Measurements from ENCODE around the gene AAK1. TPM values are rescaled to one million over a fixed set of nuclear protein-coding genes. Genes with fewer than 3 reads are reported as not detected.

Gene AAK1
- polyA plus RNA-seq, 1 of the 3 experiments (the other 2 are of a cell fraction): 13.4 TPM

DNA sequence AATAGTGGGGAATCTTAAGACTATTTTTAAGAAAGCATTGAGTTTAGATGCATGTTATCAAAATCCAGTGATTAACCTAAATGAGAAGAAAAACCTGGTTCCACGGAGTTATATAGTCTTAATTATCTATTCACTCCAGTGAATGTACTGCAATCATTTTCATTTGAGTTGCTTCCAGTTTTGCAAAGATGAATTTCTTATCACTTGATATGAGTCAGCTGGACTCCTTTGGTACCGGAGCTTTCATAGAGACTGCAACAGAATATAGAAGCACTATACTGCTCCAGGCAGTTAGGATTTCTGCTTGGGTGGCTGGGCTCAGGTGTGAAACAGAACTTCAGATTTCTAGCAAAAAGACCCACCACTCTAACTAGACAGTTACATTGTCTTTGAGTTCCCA lies 114.1 kb downstream of the AAK1 start (continued):
- TF ChIP-seq ZBTB33 (IDR thresholded peaks at IDR 0.05; ENCODE audit: borderline replicate concordance, low read depth): no peak
- TF ChIP-seq RFX5 (IDR thresholded peaks at IDR 0.05; ENCODE audit: low read length): no peak
- TF ChIP-seq EZH2phosphoT487 (IDR thresholded peaks at IDR 0.05; ENCODE audit: borderline replicate concordance, low read depth): no peak
- TF ChIP-seq RCOR1 (IDR thresholded peaks at IDR 0.05; ENCODE audit: low read length): no peak
- TF ChIP-seq CTCF (IDR thresholded peaks at IDR 0.05): no peak
- no peak for TF ChIP-seq NFIC (IDR thresholded peaks at IDR 0.05; ENCODE audit: borderline replicate concordance)

GRCh38 chr2:69525261-69525660 lies 118.3 kb downstream of the AAK1 start:
- no peak for DNase-seq
- H3F3A ChIP-seq (replicated peaks; ENCODE audit: insufficient read depth): no peaks in the 10 kb centered on the region
- peaks cover 74 to 84% of the 10 kb centered on the region in 2 experiments for H3K36me3 ChIP-seq (replicated peaks in 1 of 2; ENCODE audit: control insufficient read depth in 1 of 2, insufficient read depth in 2 of 2, low read length in 1 of 2)
- H4K20me1 ChIP-seq (ENCODE audit: insufficient read depth): no peaks in the 10 kb centered on the region
- H3K4me2 ChIP-seq: no peak overlapping the region
- H3K9me2 ChIP-seq: no peaks in the 10 kb centered on the region
- POLR2A ChIA-PET: no interaction called here
- no peak overlapping the region for H3K9ac ChIP-seq
- no peaks in the 10 kb centered on the region for H3K9me3 ChIP-seq
- H3K27me3 ChIP-seq (ENCODE audit: insufficient read depth): no peaks in the 10 kb centered on the region
- no peak overlapping the region for H2AFZ ChIP-seq (ENCODE audit: low read depth)
- 91% methylated on average over 3 of the region's 3 CpGs for WGBS (ENCODE audit: low lambda C conversion rate)
- no peaks in the 10 kb centered on the region for H3K79me2 ChIP-seq (ENCODE audit: insufficient read depth)
- H3K27ac ChIP-seq (ENCODE audit: low read depth in 2 of 2, low read length in 1 of 2): no peak overlapping the region
- CTCF ChIA-PET: interaction anchor here (1.1 to 1.4 kb wide), 3 partner anchors 40 to 292 kb away, joined by 3 to 4 read pairs (median 3); no protein-coding TSS in a partner anchor
- TF ChIP-seq FOXM1 (IDR thresholded peaks at IDR 0.05; ENCODE audit: low read depth) (no peak), EZH2phosphoT487 (IDR thresholded peaks at IDR 0.05; ENCODE audit: borderline replicate concordance, low read depth) (no peak), FOXJ3 (CRISPR knock-in tag; IDR thresholded peaks at IDR 0.05) (no peak), EP300 (IDR thresholded peaks at IDR 0.05; ENCODE audit: borderline replicate concordance in 1 of 2, low read depth in 1 of 2, low read length in 1 of 2) (no peak), JUND (IDR thresholded peaks at IDR 0.05) (no peak), RCOR1 (IDR thresholded peaks at IDR 0.05; ENCODE audit: low read length) (no peak), TAF1 (IDR thresholded peaks at IDR 0.05; ENCODE audit: borderline replicate concordance, low read depth, low read length) (no peak), RFX5 (IDR thresholded peaks at IDR 0.05; ENCODE audit: low read length) (no peak), SIN3A (IDR thresholded peaks at IDR 0.05; ENCODE audit: borderline replicate concordance, low read depth, low read length) (no peak), SMC3 (IDR thresholded peaks at IDR 0.05; ENCODE audit: low read depth, low read length) (no peak), GABPA (IDR thresholded peaks at IDR 0.05; ENCODE audit: low read depth) (no peak), CHD2 (IDR thresholded peaks at IDR 0.05; ENCODE audit: low read length, partially characterized antibody) (no peak), GATA2 (CRISPR knock-in tag; IDR thresholded peaks at IDR 0.05) (no peak), FOSL2 (IDR thresholded peaks at IDR 0.05; ENCODE audit: borderline replicate concordance, low read depth) (no peak), TEAD4 (IDR thresholded peaks at IDR 0.05; ENCODE audit: borderline replicate concordance, insufficient read depth) (no peak), ELF1 (IDR thresholded peaks at IDR 0.05) (no peak), TCF12 (IDR thresholded peaks at IDR 0.05) (no peak)
- TF ChIP-seq, protein P1, sequence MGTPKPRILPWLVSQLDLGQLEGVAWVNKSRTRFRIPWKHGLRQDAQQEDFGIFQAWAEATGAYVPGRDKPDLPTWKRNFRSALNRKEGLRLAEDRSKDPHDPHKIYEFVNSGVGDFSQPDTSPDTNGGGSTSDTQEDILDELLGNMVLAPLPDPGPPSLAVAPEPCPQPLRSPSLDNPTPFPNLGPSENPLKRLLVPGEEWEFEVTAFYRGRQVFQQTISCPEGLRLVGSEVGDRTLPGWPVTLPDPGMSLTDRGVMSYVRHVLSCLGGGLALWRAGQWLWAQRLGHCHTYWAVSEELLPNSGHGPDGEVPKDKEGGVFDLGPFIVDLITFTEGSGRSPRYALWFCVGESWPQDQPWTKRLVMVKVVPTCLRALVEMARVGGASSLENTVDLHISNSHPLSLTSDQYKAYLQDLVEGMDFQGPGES (IDR thresholded peaks at IDR 0.05; ENCODE audit: low read depth, low read length): no peak
- TF ChIP-seq, protein P2, sequence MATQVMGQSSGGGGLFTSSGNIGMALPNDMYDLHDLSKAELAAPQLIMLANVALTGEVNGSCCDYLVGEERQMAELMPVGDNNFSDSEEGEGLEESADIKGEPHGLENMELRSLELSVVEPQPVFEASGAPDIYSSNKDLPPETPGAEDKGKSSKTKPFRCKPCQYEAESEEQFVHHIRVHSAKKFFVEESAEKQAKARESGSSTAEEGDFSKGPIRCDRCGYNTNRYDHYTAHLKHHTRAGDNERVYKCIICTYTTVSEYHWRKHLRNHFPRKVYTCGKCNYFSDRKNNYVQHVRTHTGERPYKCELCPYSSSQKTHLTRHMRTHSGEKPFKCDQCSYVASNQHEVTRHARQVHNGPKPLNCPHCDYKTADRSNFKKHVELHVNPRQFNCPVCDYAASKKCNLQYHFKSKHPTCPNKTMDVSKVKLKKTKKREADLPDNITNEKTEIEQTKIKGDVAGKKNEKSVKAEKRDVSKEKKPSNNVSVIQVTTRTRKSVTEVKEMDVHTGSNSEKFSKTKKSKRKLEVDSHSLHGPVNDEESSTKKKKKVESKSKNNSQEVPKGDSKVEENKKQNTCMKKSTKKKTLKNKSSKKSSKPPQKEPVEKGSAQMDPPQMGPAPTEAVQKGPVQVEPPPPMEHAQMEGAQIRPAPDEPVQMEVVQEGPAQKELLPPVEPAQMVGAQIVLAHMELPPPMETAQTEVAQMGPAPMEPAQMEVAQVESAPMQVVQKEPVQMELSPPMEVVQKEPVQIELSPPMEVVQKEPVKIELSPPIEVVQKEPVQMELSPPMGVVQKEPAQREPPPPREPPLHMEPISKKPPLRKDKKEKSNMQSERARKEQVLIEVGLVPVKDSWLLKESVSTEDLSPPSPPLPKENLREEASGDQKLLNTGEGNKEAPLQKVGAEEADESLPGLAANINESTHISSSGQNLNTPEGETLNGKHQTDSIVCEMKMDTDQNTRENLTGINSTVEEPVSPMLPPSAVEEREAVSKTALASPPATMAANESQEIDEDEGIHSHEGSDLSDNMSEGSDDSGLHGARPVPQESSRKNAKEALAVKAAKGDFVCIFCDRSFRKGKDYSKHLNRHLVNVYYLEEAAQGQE (IDR thresholded peaks at IDR 0.05; ENCODE audit: low read depth, low read length): no peak
- H3K4me1 ChIP-seq (ENCODE audit: control insufficient read depth in 1 of 2, insufficient read depth in 2 of 2, low read depth in 1 of 2, low read length in 1 of 2): no peaks in the 10 kb centered on the region
- no peak overlapping the region for H3K4me3 ChIP-seq (ENCODE audit: low read depth in 2 of 2, low read length in 1 of 2)
